HepG2 (cell line): ENCODE measurements around the gene FAM174B. TPM values are rescaled to one million over a fixed set of nuclear protein-coding genes. Genes with fewer than 3 reads are reported as not detected.

ENCODE experiments used
- ATAC-seq: fragments of 200-7000 bp; cut with Tn5 transposase; 3 replicates; pipeline ENCODE4 v1.9.1; 2020; ENCODE audit warnings: mild to moderate bottlenecking, moderate library complexity
- BruUV-seq: library from RNA; stranded (reverse); fragments of 400-500 nt; replicated peaks from 2 replicates; lab custom pipeline; 2021; lab: Mats Ljungman, UMichigan
- CTCF ChIA-PET: fragments of 300-600 bp; formaldehyde crosslinking; extraction: SDS; loops from one replicate; lab custom pipeline; 2021; ENCODE audit warnings: low total read pairs, inconsistent platforms, low intra/inter-chr PET ratio; lab: Yijun Ruan, JAX
- POLR2A ChIA-PET: fragments of 350-600 bp; sonication (Branson Sonifier 250); formaldehyde crosslinking; loops from one replicate; lab custom pipeline; 2020; ENCODE audit warnings: antibody characterized with exemption, inconsistent platforms; lab: Yijun Ruan, JAX
- DNase-seq: peaks from one replicate; pipeline ENCODE4 v3.0.0-alpha.2; 2015; ENCODE audit warnings: low spot score
- FAIRE-seq: peaks from 3 replicates; lab custom pipeline; 2011; peaks lifted over from hg19 to GRCh38; lab: Jason Lieb, UNC
- H2AFZ ChIP-seq: one replicate; pipeline ENCODE4 v1.6.1; 2011; ENCODE audit warnings: low read length, inconsistent platforms
- H3K27ac ChIP-seq: fragments of 300-600 bp; 3 replicates; pipeline ENCODE4 v1.8.0; 2011; ENCODE audit warnings: mixed run types, mild to moderate bottlenecking, mixed read lengths, low read length, inconsistent platforms; ENCODE audit not compliant: insufficient read depth; ENCODE audit errors: extremely low read length
- H3K27me3 ChIP-seq, 2 experiments: fragments of 200-600 bp in 1 of 2; 2 replicates in 1 of 2; 3 replicates in 1 of 2; pipeline versions ENCODE4 v1.6.0 to v1.8.0; 2011; ENCODE audit warnings: low read length in 2 of 2, mild to moderate bottlenecking in 2 of 2, moderate library complexity in 2 of 2, inconsistent platforms in 1 of 2; ENCODE audit not compliant: insufficient read depth in 2 of 2, control insufficient read depth in 1 of 2
- H3K36me3 ChIP-seq, 2 experiments: fragments of 200-600 bp in 1 of 2; replicated peaks in 1 of 2; 2 replicates in 1 of 2; 3 replicates in 1 of 2; pipeline versions ENCODE4 v1.5.1 to v1.8.0; 2011; ENCODE audit warnings: low read length in 2 of 2, inconsistent platforms in 1 of 2; ENCODE audit not compliant: insufficient read depth in 2 of 2, control insufficient read depth in 1 of 2
- H3K4me1 ChIP-seq: 2 replicates; pipeline ENCODE4 v1.5.1; 2012; ENCODE audit warnings: low read length, inconsistent platforms; ENCODE audit not compliant: insufficient read depth
- H3K4me2 ChIP-seq: 2 replicates; pipeline ENCODE4 v1.6.0; 2011; ENCODE audit warnings: low read depth, low read length, inconsistent platforms
- H3K4me3 ChIP-seq, 3 experiments: fragments of 200-600 bp in 1 of 3; sonication (generic), shearing (Covaris generic) in 1 of 3; replicated peaks in 1 of 3; 2 replicates each; pipeline ENCODE4 v1.5.1; 2011 to 2016; ENCODE audit warnings: low read length in 3 of 3, inconsistent platforms in 2 of 3, low read depth in 2 of 3, mild to moderate bottlenecking in 2 of 3, control low read depth in 1 of 3, mixed read lengths in 1 of 3; ENCODE audit not compliant: insufficient read depth in 1 of 3
- H3K79me2 ChIP-seq: one replicate; pipeline ENCODE4 v1.6.1; 2011; ENCODE audit warnings: low read length, inconsistent platforms; ENCODE audit not compliant: insufficient read depth
- H3K9ac ChIP-seq: 2 replicates; pipeline ENCODE4 v1.6.0; 2011; ENCODE audit warnings: mild to moderate bottlenecking, low read depth, low read length, inconsistent platforms; ENCODE audit not compliant: insufficient read depth
- H3K9me3 ChIP-seq: 2 replicates; pipeline ENCODE4 v1.5.1; 2012; ENCODE audit warnings: mild to moderate bottlenecking, low read length
- H4K20me1 ChIP-seq: 2 replicates; pipeline ENCODE4 v1.6.0; 2011; ENCODE audit warnings: inconsistent platforms, mild to moderate bottlenecking, low read length, moderate library complexity; ENCODE audit not compliant: insufficient read depth
- HNF1B ChIP-seq: sonication (generic); formaldehyde crosslinking; IDR thresholded peaks from 2 replicates; pipeline ENCODE4 v1.5.1; 2020; ENCODE audit warnings: mild to moderate bottlenecking, moderate library complexity, missing genetic modification reagents
- ZBTB44 ChIP-seq: sonication (generic); formaldehyde crosslinking; IDR thresholded peaks from 2 replicates; pipeline ENCODE4 v1.4.0; 2020; ENCODE audit warnings: missing genetic modification reagents
- ZNF776 ChIP-seq: sonication (generic); formaldehyde crosslinking; IDR thresholded peaks from 2 replicates; pipeline ENCODE4 v1.4.0; 2020; ENCODE audit warnings: mild to moderate bottlenecking, missing genetic modification reagents
- ZNF788 ChIP-seq: sonication (generic); formaldehyde crosslinking; IDR thresholded peaks from 2 replicates; pipeline ENCODE4 v1.5.0; 2020; ENCODE audit warnings: mild to moderate bottlenecking, missing genetic modification reagents, borderline replicate concordance
- ZSCAN30 ChIP-seq: sonication (generic); formaldehyde crosslinking; IDR thresholded peaks from 2 replicates; pipeline ENCODE4 v1.5.0; 2020; ENCODE audit warnings: mild to moderate bottlenecking, missing genetic modification reagents
- WGBS: methylation state at CpG from one replicate; pipeline ENCODE4 v1.1.6; 2017; ENCODE audit warnings: low lambda C conversion rate; 5-methylcytosine and 5-hydroxymethylcytosine counted together
- in situ Hi-C: cut with HindIII; loops from 2 replicates; pipeline ENCODE4 v1.10.0; 2017; ENCODE audit warnings: low pct_unique_long_range_greater_than_20kb; ENCODE audit not compliant: extremely low pct_ligation_motif_present
- intact Hi-C: fragments of 100-400 bp; cut with micrococcal nuclease; formaldehyde crosslinking; loops from one replicate; pipeline ENCODE4 v1.10.0; 2022; ENCODE audit not compliant: unreplicated experiment
- polyA plus RNA-seq, 8 experiments: library from polyadenylated mRNA; depleted of rRNA in 3 of 8; stranded (reverse) in 7 of 8; unstranded in 1 of 8; fragments of >200 nt; fragmentation: Illumina TruSeq in 4 of 8; extraction: Trizol in 4 of 8; gene quantifications; 2 replicates each; pipeline versions ENCODE4 v1.2.1 to v1.2.3, GENCODE V29; 2011 to 2016; ENCODE audit warnings: low read depth in 4 of 8, missing spikeins in 1 of 8, mixed read lengths in 1 of 8; ENCODE audit not compliant: insufficient read depth in 1 of 8
- total RNA-seq, 5 experiments: library from RNA; depleted of rRNA; stranded (reverse); fragments of >200 nt; fragmentation: Illumina TruSeq; extraction: Trizol; gene quantifications; 2 replicates each; pipeline ENCODE4 v1.2.3, GENCODE V29; 2016; ENCODE audit warnings: low read depth in 1 of 5

FAM174B gene
- total and polyA plus RNA-seq, 2 of the 13 experiments (the other 11 are each of a cell fraction or from before 2014, with no cell fraction given): 0.90 to 2.1 TPM

- H3K9me3 ChIP-seq: no peaks in the 10 kb centered on the region
- 34% methylated on average over 7 of the region's 7 CpGs for WGBS
- POLR2A ChIA-PET: no interaction called here
- no peak for ATAC-seq
- CTCF ChIA-PET: no interaction called here
- peaks cover 0 to 44% of the 10 kb centered on the region in 2 experiments; a peak in 2 of 5 replicates for H3K27me3 ChIP-seq
- no TSS peak for BruUV-seq
- H3K4me3 ChIP-seq: no peak overlapping the region
- no peak overlapping the region for H3K9ac ChIP-seq
- no peak for TF ChIP-seq HNF1B (CRISPR knock-in tag)
- no peak for TF ChIP-seq ZSCAN30 (CRISPR knock-in tag)
- no peak for TF ChIP-seq ZBTB44
- no peak for TF ChIP-seq ZNF776
- no peak for TF ChIP-seq ZNF788
- DNase-seq: no peak
- H3K4me1 ChIP-seq: no peaks in the 10 kb centered on the region
- H3K36me3 ChIP-seq: no peaks in the 10 kb centered on the region
- no peak overlapping the region for H3K27ac ChIP-seq
- no peak overlapping the region for H2AFZ ChIP-seq
- no peaks in the 10 kb centered on the region for H4K20me1 ChIP-seq
- in situ Hi-C loops (no loop called here), intact Hi-C loops (no loop called here)
- no peak overlapping the region for H3K4me2 ChIP-seq
- H3K79me2 ChIP-seq: no peaks in the 10 kb centered on the region
- FAIRE-seq: no peak
Observed at GRCh38 chr15:92654662-92655061, 913 bp downstream of the FAM174B start.
